ENCODE results near the gene TAS2R9. TPM values are rescaled to one million over a fixed set of nuclear protein-coding genes. Genes with fewer than 3 reads are reported as not detected.

TAS2R9 gene, protein sequence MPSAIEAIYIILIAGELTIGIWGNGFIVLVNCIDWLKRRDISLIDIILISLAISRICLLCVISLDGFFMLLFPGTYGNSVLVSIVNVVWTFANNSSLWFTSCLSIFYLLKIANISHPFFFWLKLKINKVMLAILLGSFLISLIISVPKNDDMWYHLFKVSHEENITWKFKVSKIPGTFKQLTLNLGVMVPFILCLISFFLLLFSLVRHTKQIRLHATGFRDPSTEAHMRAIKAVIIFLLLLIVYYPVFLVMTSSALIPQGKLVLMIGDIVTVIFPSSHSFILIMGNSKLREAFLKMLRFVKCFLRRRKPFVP
- not detected in 5 replicates for total RNA-seq (2022; extraction: Qiagen RNA extraction; ENCODE audit: low read depth)

DNA sequence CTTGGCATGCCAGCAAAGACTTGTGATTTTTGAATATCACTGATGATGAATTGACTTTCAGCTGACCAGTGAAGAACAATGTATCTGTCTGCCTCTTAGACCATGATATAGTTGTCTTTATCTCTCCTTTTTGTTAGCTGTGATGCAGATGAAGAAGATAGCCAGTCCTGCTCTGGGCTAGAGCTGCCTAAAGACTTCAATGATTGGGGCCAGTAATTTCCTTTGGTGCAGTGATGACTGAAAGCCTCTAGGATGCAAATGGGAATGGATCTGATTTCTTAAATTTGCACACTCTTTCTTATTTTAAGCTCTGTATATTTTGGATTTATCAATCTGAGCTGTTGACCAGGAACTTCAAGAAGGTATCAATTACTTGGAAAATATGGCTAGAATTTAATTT is at the start of gene TAS2R9:
TSS of gene TAS2R9 (minus strand) at position 101 of the 400 bp plus-strand sequence. CDS start at position 8, 93 bp downstream.

DNA sequence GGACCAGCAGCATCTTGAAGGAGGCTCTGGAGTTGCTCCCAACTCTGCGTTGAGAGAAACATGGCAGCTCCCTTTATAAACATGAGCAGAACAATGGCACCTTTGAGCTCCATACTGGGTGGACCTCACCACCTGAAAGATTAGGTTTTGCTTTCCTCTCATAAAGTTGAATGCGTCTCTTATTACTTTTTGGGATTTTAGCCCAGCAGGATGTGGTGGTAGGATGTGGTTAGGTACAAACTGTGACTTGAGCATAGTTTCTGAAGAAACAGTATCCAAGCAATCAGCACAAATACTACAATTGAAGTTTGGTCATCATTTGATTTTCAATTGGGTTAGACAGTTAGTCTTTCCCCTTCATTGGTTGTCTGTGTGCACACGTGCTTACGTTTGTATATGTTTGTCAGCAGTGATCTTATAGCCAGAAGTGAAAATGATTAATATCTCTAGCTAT is 39.5 kb upstream of the TAS2R9 start, which contains the start of gene PRR4:
TSS of gene PRR4 (minus strand) at position 51 of the 454 bp plus-strand sequence. CDS start at position 13, 38 bp downstream.

DNA sequence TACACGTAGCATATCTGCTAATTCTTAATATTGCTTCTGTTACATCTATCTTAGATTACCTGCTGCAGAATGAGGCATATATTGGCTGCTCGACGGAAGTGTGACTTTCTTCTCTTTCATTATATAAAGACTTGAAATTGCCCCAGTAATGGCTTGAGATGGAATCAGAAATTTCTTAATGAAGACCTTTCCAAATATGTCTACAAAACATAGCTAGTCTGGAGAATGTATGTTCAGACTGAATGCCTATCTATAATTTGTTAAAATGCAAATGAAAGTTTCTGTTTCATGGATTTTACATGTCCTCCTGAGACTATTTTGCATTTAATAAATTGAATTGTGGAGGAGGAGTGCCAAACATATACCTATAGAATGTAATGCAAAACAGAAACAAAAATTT is 16.3 kb upstream of the TAS2R9 start, which contains the start of gene TAS2R10:
TSS of gene TAS2R10 (minus strand) at position 101 of the 400 bp plus-strand sequence. CDS start at position 12, 89 bp downstream.

DNA sequence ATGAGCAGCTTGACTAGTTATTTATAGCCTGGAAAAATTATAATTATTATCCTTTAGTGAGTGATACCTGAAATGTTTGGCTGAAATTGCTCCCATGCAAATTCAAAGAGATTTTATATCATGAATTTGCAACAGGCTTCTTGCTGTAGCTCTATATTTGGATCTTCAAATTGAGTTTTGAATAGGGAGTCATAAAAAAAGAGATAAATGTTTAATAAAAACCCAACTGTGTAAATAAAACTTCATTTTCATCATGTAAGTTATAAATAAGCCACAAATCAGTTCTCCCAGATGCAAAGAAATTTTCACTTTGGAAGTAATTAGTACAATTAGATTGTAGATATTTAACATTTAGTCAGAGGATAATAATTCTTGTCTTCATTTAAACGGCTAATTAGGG is 2.8 kb downstream of the TAS2R9 start, which contains the start of gene TAS2R8:
TSS of gene TAS2R8 (minus strand) at position 101 of the 400 bp plus-strand sequence. CDS start 306 bp downstream, outside the sequence.

DNA sequence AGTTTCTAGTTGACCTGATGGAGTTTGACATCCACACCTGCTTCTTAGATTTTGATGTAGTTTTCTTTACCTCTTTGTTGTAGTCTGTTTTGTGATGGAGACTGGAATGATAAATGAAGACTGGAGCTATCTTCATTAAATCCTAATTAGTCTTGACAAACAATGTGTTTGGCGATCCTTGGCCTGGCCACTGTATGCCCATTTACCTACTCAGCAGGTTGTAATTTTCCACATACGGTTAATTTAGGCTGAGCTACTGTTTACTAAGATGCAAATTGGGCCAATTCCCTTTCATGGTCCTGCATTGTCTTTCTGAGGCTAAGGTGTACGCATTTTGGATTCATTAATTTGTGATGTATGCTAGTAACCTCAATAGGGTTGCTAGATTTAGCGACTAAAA is 7.4 kb downstream of the TAS2R9 start, which contains the start of gene TAS2R7:
TSS of gene TAS2R7 (minus strand) at position 41 of the 400 bp plus-strand sequence. CDS start 57 bp downstream, outside the sequence.

Other genes with a start within 250 kb of the TAS2R9 start
- 48.3 to 56.6 TPM (median 52.1 TPM) in 5 replicates for gene MAGOHB, start 196.6 kb downstream of the TAS2R9 start, total RNA-seq (2022; extraction: Qiagen RNA extraction; ENCODE audit: low read depth)
- 0.14 to 0.54 TPM (median 0.28 TPM) in 5 replicates for gene STYK1, start 136.1 kb downstream of the TAS2R9 start, total RNA-seq (2022; extraction: Qiagen RNA extraction; ENCODE audit: low read depth)
- 260 to 283 TPM (median 272 TPM) in 5 replicates for gene YBX3, start 86.8 kb downstream of the TAS2R9 start, total RNA-seq (2022; extraction: Qiagen RNA extraction; ENCODE audit: low read depth)
- gene TAS2R7, start 7.5 kb downstream of the TAS2R9 start, total RNA-seq (2022; extraction: Qiagen RNA extraction; ENCODE audit: low read depth), result not detected in 5 replicates
- gene TAS2R8, start 2.9 kb downstream of the TAS2R9 start, total RNA-seq (2022; extraction: Qiagen RNA extraction; ENCODE audit: low read depth), result not detected in 5 replicates
- 0.09 to 0.13 TPM in 2 of 5 replicates, not detected in the others for gene TAS2R10, start 16.2 kb upstream of the TAS2R9 start, total RNA-seq (2022; extraction: Qiagen RNA extraction; ENCODE audit: low read depth)
- gene PRR4, start 39.3 kb upstream of the TAS2R9 start, total RNA-seq (2022; extraction: Qiagen RNA extraction; ENCODE audit: low read depth), result 1.6 to 3.5 TPM (median 3.1 TPM) in 5 replicates
- 1.7 to 4.4 TPM (median 3.3 TPM) in 5 replicates for gene PRH1, start 74.1 kb upstream of the TAS2R9 start, total RNA-seq (2022; extraction: Qiagen RNA extraction; ENCODE audit: low read depth)
- gene TAS2R13, start 99.4 kb upstream of the TAS2R9 start, total RNA-seq (2022; extraction: Qiagen RNA extraction; ENCODE audit: low read depth), result not detected in 5 replicates
- 0.37 TPM in 1 of 5 replicates, not detected in the others for gene PRH2, start 119.1 kb upstream of the TAS2R9 start, total RNA-seq (2022; extraction: Qiagen RNA extraction; ENCODE audit: low read depth)
- 0.27 to 0.94 TPM (median 0.63 TPM) in 5 replicates for gene TAS2R14, start 129.1 kb upstream of the TAS2R9 start, total RNA-seq (2022; extraction: Qiagen RNA extraction; ENCODE audit: low read depth)
- 0.09 TPM in 1 of 5 replicates, not detected in the others for gene TAS2R50, start 176.7 kb upstream of the TAS2R9 start, total RNA-seq (2022; extraction: Qiagen RNA extraction; ENCODE audit: low read depth)
- gene TAS2R20, start 188.1 kb upstream of the TAS2R9 start, total RNA-seq (2022; extraction: Qiagen RNA extraction; ENCODE audit: low read depth), result 0.10 to 0.12 TPM (median 0.11 TPM) in 3 of 5 replicates, not detected in the others
- gene TAS2R19, start 212.5 kb upstream of the TAS2R9 start, total RNA-seq (2022; extraction: Qiagen RNA extraction; ENCODE audit: low read depth), result 0.09 to 0.25 TPM in 2 of 5 replicates, not detected in the others
- gene TAS2R31, start 221.2 kb upstream of the TAS2R9 start, total RNA-seq (2022; extraction: Qiagen RNA extraction; ENCODE audit: low read depth), result 0.09 to 0.22 TPM (median 0.16 TPM) in 4 of 5 replicates, not detected in the other

All from A549 treated with DMSO at 1 μM for 4 hours (cell line).